Fibroblast of mammary gland (primary cell): ENCODE results near the gene PRSS57.
"Not testable (repeated sequence)": the region's sequence is repeated elsewhere in the genome, so short reads cannot be mapped to it uniquely, and the experiment has no call there.

Source experiments
- DNase-seq: peaks from one replicate; pipeline ENCODE4 v3.0.0-alpha.2; 2010; ENCODE audit warnings: low read depth
- H3K4me3 ChIP-seq: 2 replicates; pipeline ENCODE4 v1.5.1; 2011; ENCODE audit warnings: low read depth, mild to moderate bottlenecking, low read length, moderate library complexity; ENCODE audit not compliant: control insufficient read depth
- TF ChIP-seq, protein P1 (sequence below): conservative IDR thresholded peaks from 2 replicates; pipeline ENCODE4 v1.5.1; 2011; ENCODE audit warnings: low read depth, low read length, inconsistent platforms; ENCODE audit not compliant: control insufficient read depth, insufficient read depth

PRSS57 gene

DNA sequence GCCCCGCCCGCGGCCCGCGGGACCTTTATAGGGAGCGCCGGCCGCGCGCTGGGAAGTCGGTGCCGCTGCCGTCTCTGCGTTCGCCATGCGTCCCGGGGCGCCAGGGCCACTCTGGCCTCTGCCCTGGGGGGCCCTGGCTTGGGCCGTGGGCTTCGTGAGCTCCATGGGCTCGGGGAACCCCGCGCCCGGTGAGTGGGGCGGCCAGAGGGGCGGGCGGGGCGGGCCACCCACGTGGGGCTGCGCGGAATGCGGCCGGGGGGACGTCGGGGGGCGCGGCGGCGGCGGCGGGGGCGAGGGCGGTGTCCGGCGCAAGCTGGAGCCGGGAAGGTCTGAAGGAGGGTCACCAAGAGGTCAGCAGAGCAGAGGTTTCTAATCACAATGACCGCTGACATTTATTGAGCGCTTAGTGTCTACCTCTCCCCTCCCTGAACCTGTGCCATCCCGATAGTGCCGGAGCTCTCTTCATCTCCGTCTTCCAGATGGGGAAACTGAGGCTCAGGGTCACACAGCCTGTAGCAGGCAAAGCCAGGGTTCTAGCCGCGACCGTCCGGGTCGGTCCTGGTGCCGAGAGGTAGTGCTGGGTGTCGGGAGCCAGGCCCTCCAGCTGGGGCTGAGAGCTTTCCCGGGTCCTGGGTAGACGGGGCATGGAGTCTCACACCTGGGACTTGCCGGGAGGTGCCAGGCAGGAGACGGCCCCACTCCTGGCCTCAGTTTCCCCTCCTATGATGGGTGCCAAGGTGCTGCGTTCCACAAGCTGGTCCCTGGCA lies 18.7 kb downstream of the PRSS57 start, which contains the start of gene FSTL3:
Gene FSTL3, plus strand, starts transcription at position 54 of the 767 bp plus-strand sequence. Its CDS starts 32 bp downstream, at position 86.
- no peak for DNase-seq
- TF ChIP-seq, protein P1, sequence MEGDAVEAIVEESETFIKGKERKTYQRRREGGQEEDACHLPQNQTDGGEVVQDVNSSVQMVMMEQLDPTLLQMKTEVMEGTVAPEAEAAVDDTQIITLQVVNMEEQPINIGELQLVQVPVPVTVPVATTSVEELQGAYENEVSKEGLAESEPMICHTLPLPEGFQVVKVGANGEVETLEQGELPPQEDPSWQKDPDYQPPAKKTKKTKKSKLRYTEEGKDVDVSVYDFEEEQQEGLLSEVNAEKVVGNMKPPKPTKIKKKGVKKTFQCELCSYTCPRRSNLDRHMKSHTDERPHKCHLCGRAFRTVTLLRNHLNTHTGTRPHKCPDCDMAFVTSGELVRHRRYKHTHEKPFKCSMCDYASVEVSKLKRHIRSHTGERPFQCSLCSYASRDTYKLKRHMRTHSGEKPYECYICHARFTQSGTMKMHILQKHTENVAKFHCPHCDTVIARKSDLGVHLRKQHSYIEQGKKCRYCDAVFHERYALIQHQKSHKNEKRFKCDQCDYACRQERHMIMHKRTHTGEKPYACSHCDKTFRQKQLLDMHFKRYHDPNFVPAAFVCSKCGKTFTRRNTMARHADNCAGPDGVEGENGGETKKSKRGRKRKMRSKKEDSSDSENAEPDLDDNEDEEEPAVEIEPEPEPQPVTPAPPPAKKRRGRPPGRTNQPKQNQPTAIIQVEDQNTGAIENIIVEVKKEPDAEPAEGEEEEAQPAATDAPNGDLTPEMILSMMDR: no peak
- H3K4me3 ChIP-seq: peak within 1 kb of the TSS; percentile 79

DNA sequence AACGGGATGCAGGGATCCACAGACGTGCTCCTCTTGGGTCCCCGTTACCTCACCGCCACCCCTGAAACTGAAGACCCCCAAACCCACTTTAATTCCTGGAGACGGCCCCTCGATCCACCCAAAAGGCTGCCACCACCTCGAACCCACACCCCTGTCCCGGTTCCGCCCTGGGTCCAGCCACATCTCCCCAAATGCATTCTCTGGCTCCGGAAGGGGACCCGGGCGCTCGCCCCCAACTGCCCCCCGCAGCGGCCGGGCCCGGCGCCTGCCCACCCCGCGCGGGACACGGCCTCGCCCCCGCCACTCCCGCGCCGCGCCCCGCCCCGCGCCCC lies 19.3 kb downstream of the PRSS57 start:
- DNase-seq: no peak
- TF ChIP-seq, protein P1: no peak
- H3K4me3 ChIP-seq: peak overlapping the region; percentile 28

DNA sequence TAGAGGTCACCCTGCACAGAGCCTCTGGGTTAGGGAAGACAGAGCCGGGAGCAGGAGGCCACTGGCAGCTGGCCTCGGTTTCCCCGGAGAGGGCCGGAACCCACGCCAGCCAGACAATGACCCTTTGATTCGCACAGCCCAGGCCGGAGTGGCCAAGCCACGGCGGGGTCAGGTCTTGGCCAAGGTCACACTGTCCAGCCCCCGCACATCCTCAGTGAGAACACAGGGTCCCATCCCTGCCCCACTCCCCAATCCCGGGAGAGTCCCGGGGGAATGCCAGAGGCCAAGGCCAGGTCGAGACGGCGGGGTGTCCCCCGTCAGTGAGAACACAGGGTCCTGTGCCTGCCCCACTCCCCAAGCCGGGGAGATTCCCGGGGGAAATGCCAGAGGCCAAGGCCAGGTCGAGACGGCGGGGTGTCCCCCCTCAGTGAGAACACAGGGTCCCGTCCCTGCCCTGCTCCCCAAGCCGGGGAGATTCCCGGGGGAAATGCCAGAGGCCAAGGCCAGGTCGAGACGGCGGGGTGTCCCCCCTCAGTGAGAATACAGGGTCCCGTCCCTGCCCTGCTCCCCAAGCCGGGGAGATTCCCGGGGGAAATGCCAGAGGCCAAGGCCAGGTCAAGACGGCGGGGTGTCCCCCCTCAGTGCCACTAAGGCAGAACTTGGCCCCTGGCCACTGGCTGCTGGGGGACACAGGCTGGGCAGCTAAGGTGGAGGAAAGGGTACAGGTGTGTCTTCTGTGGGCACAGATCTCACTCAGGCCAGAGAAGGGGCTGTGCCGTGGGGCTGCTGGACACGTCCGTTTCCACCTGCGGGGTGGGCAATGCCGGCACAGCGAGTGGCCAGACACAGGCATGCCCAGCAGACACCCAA lies 20.7 kb downstream of the PRSS57 start:
- TF ChIP-seq, protein P1: no peak
- no peak for DNase-seq
- H3K4me3 ChIP-seq: no peak overlapping the region

DNA sequence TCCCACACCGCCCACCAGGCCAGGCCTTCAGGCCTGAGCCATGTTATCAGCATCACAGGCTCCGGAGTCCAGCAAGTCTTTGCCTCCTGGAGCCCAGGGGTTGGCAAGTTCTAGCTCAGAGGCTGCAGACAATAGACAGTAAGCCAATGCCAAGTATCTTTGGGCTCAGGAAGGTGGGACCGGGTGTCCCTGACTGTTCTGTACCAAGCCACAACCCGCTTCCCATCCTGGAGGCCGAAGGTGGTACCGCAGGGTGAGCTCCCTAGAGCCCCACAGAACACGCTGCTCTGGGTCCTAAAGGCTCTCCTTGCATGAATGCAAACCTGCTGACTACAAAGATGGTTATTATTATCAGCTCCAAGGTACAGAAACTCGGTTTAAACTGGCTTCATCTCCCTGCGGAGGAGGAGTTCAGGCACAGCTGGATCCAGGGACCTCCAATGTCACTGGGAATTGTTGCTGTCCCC lies 24.6 kb downstream of the PRSS57 start:
- TF ChIP-seq, protein P1: no peak
- no peak overlapping the region for H3K4me3 ChIP-seq
- no peak for DNase-seq

DNA sequence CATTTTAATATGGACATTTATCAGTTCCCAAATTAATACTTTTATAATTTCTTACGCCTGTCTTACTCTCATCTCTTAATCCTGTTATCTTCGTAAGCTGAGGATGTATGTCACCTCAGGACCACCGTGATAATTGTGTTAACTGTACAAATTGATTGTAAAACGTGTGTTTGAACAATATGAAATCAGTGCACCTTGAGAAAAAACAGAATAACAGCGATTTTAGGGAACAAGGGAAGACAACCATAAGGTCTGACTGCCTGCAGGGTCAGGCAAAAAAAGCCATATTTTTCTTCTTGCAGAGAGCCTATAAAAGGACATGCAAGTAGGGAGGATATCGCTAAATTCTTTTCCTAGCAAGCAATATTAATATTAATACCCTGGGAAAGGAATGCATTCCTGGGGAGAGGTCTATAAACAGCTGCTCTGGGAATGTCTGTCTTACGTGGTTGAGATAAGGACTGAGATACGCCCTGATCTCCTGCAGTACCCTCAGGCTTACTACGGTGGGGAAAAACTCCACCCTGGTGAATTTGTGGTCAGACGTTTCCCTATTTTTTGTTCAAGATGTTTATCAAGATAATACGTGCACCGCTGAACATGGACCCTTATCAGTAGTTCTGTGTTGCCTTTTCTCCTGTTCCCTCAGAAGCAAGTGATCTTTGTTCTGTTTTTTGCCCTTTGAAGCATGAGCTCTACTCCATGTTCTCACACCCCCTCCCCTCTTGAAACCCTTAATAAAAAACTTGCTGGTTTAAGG lies 26.4 kb downstream of the PRSS57 start:
- H3K4me3 ChIP-seq, DNase-seq: not testable (repeated sequence)

DNA sequence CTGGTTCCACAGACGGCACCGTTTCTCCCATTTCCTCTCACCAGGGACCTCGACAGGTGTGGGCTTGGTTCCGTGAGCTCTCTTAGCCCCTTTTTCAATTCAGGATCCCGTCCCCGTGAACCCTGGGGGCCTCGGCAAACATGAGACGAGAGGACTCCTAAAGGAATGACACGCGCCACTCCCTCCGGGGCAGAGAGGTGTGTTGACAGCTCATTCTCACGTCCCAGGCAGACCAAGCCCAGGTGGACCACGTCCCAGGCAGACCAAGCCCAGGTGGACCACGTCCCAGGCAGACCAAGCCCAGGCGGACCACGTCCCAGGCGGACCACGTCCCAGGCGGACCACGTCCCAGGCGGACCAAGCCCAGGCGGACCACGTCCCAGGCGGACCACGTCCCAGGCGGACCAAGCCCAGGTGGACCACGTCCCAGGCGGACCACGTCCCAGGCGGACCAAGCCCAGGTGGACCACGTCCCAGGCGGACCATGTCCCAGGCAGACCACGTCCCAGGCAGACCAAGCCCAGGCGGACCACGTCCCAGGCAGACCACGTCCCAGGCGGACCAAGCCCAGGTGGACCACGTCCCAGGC lies 28.2 kb downstream of the PRSS57 start:
- H3K4me3 ChIP-seq, DNase-seq: not testable (repeated sequence)

DNA sequence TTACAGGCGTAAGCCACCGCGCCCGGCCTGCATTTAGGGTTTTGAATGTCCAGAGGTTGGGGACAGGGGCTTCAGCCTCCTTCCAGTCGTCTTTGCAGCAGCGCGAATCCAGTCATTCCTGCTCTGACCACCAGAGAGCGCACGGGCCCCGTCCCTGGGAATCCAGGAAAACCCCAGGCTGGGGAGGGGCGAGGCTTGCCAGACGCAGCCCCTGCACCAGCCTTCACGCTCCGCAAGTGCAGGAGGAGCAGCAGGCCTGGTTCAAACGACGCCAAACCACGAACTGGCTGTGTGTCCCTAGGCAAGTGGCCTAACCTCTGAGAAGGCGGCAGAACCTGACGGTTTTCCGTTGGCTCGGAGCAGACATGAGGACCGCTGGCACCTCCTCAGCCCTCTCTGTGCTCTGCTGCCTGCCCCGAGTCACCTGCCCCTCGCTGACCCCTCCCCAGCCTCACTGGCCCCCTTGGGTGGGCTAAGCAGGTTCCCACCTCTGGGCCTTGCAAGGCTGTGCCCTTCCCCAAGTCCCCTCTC lies 30.3 kb downstream of the PRSS57 start:
- H3K4me3 ChIP-seq: no peak overlapping the region

More for the DNA sequence above, 30.3 kb downstream of the PRSS57 start:
- TF ChIP-seq, protein P1: peak; percentile 87
- peak; percentile 63 for DNase-seq
